Fibroblast of skin of back (primary cell): ENCODE results near the gene SIX2.
A peak's percentile ranks its signal among the peaks of the same experiment; 100 is the strongest.

Experiments
- DNase-seq: peaks from one replicate; pipeline ENCODE4 v3.0.0-alpha.2; 2013

Gene SIX2

GRCh38 chr2:44964752-44965236 lies 44.5 kb downstream of the SIX2 start:
- DNase-seq, result no peak

GRCh38 chr2:44962176-44962695 lies 47.0 kb downstream of the SIX2 start:
- no peak for DNase-seq

GRCh38 chr2:44960871-44961270 lies 48.4 kb downstream of the SIX2 start:
- DNase-seq, result no peak

GRCh38 chr2:44959855-44960254 lies 49.4 kb downstream of the SIX2 start:
- no peak for DNase-seq

- DNase-seq, result no peak
These were observed 51.5 kb downstream of the SIX2 start for GRCh38 chr2:44957656-44958327.

- DNase-seq, result no peak
These were observed 52.4 kb downstream of the SIX2 start for GRCh38 chr2:44956843-44957242.

- peak; percentile 61 for DNase-seq
These were observed 53.5 kb downstream of the SIX2 start for GRCh38 chr2:44955593-44956392.
